ENCODE data around the gene AK2.
"Not testable (repeated sequence)": the region's sequence is repeated elsewhere in the genome, so short reads cannot be mapped to it uniquely, and the experiment has no call there.

Gene AK2

GRCh38 chr1:33050221-33051076, 13.8 kb upstream of the AK2 start:
- FAIRE-seq: no peak

- FAIRE-seq: no peak
Measured at GRCh38 chr1:33049371-33049770, 12.7 kb upstream of the AK2 start.

GRCh38 chr1:33048426-33048825, 11.7 kb upstream of the AK2 start:
- FAIRE-seq: no peak

GRCh38 chr1:33047839-33048305, 11.2 kb upstream of the AK2 start:
- no peak for FAIRE-seq

GRCh38 chr1:33047290-33047689, 10.6 kb upstream of the AK2 start:
- no peak for FAIRE-seq

GRCh38 chr1:33046234-33046633, 9.6 kb upstream of the AK2 start:
- FAIRE-seq: not testable (repeated sequence)

GRCh38 chr1:33045814-33046213, 9.1 kb upstream of the AK2 start:
- no peak for FAIRE-seq

- FAIRE-seq: no peak
Measured at GRCh38 chr1:33045246-33045645, 8.6 kb upstream of the AK2 start.

- no peak for FAIRE-seq
Measured at GRCh38 chr1:33043267-33044092, 6.8 kb upstream of the AK2 start.

GRCh38 chr1:33042831-33043230, 6.1 kb upstream of the AK2 start:
- FAIRE-seq: no peak

- no peak for FAIRE-seq
Measured at GRCh38 chr1:33041026-33041425, 4.3 kb upstream of the AK2 start.

GRCh38 chr1:33039840-33040239, 3.2 kb upstream of the AK2 start:
- FAIRE-seq: no peak

- FAIRE-seq: no peak
Measured at GRCh38 chr1:33036051-33036525, 595 bp downstream of the AK2 start.

- FAIRE-seq: no peak
Measured at GRCh38 chr1:33032126-33032869, 4.4 kb downstream of the AK2 start.

GRCh38 chr1:33031506-33031905, 5.2 kb downstream of the AK2 start:
- no peak for FAIRE-seq

GRCh38 chr1:33030575-33030974, 6.1 kb downstream of the AK2 start:
- FAIRE-seq: no peak

GRCh38 chr1:33029921-33030320, 6.8 kb downstream of the AK2 start:
- no peak for FAIRE-seq

GRCh38 chr1:33029209-33029608, 7.5 kb downstream of the AK2 start:
- FAIRE-seq: no peak

GRCh38 chr1:33025761-33026160, 10.9 kb downstream of the AK2 start:
- FAIRE-seq: no peak

- FAIRE-seq: no peak
Measured at GRCh38 chr1:33025180-33025569, 11.5 kb downstream of the AK2 start.

- FAIRE-seq: not testable (repeated sequence)
Measured at GRCh38 chr1:33024430-33025179, 12.1 kb downstream of the AK2 start.

- FAIRE-seq: peak; percentile 36
Measured at GRCh38 chr1:33022650-33023200, 14.0 kb downstream of the AK2 start.

Data from colon (tissue), 2 donors.